ENCODE results near the gene KLHDC1.

DNA sequence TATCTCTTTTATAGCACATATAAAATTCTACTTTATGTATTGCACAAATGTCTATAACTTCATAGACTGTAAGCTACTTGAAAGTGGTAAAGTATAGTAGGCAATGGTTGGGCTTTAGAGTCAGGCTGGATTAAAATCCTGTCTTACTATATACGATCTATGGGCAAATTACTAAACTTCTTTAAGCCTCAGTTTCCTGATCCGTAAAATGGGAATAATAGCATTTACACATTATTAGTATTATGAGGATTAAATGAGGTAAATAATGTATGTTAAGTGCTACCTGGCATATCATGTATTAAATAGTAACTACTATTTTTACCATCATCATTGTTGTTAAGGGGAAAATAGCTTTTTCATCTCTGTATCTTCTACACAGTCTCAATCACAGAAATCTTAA is 19.3 kb upstream of the KLHDC1 start:
- TF ChIP-seq, protein P1, sequence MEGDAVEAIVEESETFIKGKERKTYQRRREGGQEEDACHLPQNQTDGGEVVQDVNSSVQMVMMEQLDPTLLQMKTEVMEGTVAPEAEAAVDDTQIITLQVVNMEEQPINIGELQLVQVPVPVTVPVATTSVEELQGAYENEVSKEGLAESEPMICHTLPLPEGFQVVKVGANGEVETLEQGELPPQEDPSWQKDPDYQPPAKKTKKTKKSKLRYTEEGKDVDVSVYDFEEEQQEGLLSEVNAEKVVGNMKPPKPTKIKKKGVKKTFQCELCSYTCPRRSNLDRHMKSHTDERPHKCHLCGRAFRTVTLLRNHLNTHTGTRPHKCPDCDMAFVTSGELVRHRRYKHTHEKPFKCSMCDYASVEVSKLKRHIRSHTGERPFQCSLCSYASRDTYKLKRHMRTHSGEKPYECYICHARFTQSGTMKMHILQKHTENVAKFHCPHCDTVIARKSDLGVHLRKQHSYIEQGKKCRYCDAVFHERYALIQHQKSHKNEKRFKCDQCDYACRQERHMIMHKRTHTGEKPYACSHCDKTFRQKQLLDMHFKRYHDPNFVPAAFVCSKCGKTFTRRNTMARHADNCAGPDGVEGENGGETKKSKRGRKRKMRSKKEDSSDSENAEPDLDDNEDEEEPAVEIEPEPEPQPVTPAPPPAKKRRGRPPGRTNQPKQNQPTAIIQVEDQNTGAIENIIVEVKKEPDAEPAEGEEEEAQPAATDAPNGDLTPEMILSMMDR (conservative IDR thresholded peaks at IDR 0.05; ENCODE audit: low read length), result no peak
- TF ChIP-seq EZH2phosphoT487 (IDR thresholded peaks at IDR 0.05; ENCODE audit: borderline replicate concordance, low read depth, low read length), result no peak
